Measurements from ENCODE around the gene RYR2.
"Not testable (repeated sequence)": the region's sequence is repeated elsewhere in the genome, so short reads cannot be mapped to it uniquely, and the experiment has no call there.

RYR2 gene

GRCh38 chr1:237578540-237578939, 536.6 kb downstream of the RYR2 start:
- no peaks in the 10 kb centered on the region for H3K36me3 ChIP-seq
- H3K27me3 ChIP-seq: no peaks in the 10 kb centered on the region
- no peaks in the 10 kb centered on the region for H3K9me3 ChIP-seq
- no peak for DNase-seq
- no peak overlapping the region for H3K4me3 ChIP-seq (ENCODE audit: low read depth, low read length)
- no peaks in the 10 kb centered on the region for H3K4me1 ChIP-seq
- TF ChIP-seq, protein P1, sequence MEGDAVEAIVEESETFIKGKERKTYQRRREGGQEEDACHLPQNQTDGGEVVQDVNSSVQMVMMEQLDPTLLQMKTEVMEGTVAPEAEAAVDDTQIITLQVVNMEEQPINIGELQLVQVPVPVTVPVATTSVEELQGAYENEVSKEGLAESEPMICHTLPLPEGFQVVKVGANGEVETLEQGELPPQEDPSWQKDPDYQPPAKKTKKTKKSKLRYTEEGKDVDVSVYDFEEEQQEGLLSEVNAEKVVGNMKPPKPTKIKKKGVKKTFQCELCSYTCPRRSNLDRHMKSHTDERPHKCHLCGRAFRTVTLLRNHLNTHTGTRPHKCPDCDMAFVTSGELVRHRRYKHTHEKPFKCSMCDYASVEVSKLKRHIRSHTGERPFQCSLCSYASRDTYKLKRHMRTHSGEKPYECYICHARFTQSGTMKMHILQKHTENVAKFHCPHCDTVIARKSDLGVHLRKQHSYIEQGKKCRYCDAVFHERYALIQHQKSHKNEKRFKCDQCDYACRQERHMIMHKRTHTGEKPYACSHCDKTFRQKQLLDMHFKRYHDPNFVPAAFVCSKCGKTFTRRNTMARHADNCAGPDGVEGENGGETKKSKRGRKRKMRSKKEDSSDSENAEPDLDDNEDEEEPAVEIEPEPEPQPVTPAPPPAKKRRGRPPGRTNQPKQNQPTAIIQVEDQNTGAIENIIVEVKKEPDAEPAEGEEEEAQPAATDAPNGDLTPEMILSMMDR (IDR thresholded peaks at IDR 0.05; ENCODE audit: low read depth, low read length): no peak

GRCh38 chr1:237580726-237581125, 538.7 kb downstream of the RYR2 start:
- Histone ChIP-seq H3K4me3 (ENCODE audit: low read depth, low read length) (no peak overlapping the region), H3K4me1 (no peaks in the 10 kb centered on the region), H3K36me3 (no peaks in the 10 kb centered on the region), H3K27me3 (no peaks in the 10 kb centered on the region), H3K9me3 (no peaks in the 10 kb centered on the region)
- TF ChIP-seq, protein P1 (IDR thresholded peaks at IDR 0.05; ENCODE audit: low read depth, low read length): no peak
- no peak for DNase-seq

- H3K36me3 ChIP-seq: no peaks in the 10 kb centered on the region
- H3K4me3 ChIP-seq (ENCODE audit: low read depth, low read length): no peak overlapping the region
- DNase-seq: no peak
- no peaks in the 10 kb centered on the region for H3K27me3 ChIP-seq
- TF ChIP-seq, protein P1 (IDR thresholded peaks at IDR 0.05; ENCODE audit: low read depth, low read length): no peak
- no peaks in the 10 kb centered on the region for H3K4me1 ChIP-seq
- no peaks in the 10 kb centered on the region for H3K9me3 ChIP-seq
Observed at GRCh38 chr1:237583270-237583669, 541.3 kb downstream of the RYR2 start.

GRCh38 chr1:237583756-237584155, 541.8 kb downstream of the RYR2 start:
- Histone ChIP-seq H3K4me3 (ENCODE audit: low read depth, low read length) (no peak overlapping the region), H3K4me1 (no peaks in the 10 kb centered on the region), H3K9me3 (no peaks in the 10 kb centered on the region), H3K36me3 (no peaks in the 10 kb centered on the region), H3K27me3 (no peaks in the 10 kb centered on the region)
- TF ChIP-seq, protein P1 (IDR thresholded peaks at IDR 0.05; ENCODE audit: low read depth, low read length): no peak
- DNase-seq: no peak

DNA sequence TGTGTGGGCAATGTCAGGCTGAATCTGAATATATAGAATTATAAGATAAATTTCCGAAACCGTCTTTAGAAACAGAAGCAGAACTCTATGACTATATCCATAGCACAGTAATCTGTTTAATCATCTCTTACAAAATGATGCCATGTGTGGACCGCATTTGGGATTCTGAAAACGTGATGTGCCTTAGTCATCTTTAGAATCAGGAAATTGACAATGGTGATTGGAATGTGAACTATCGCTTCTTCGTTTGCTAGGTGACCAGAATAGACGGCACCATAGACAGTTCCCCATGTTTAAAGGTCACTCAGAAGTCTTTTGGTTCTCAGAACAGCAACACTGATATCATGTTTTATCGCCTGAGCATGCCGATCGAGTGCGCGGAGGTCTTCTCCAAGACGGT, 548.4 kb downstream of the RYR2 start:
- Histone ChIP-seq H3K9me3 (no peaks in the 10 kb centered on the region; the same call in 1 of the 2 replicates), H3K4me1 (no peaks in the 10 kb centered on the region), H3K27me3 (no peaks in the 10 kb centered on the region), H3K4me3 (ENCODE audit: low read depth, low read length) (no peak overlapping the region), H3K36me3 (no peaks in the 10 kb centered on the region)
- no peak for DNase-seq
- TF ChIP-seq, protein P1 (IDR thresholded peaks at IDR 0.05; ENCODE audit: low read depth, low read length): no peak

DNA sequence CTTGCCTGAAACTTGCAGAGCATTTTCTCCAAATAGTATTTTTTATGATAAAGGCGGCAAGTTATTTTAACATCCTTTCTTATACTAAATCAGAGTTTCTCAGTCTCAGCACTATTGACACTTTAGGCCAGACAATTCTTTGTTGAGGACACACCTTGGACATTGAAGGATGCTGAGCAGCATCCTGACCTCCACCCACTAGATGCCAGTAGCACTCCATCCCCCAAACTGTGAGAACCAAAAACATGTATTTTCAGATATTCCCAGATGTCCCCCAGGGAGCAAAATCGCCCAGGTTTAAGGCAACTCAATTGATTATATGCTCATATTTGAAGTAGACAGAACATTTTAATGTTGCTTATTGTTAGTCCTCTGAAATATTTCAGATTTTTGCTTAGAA, 549.4 kb downstream of the RYR2 start:
- no peak overlapping the region for H3K4me3 ChIP-seq (ENCODE audit: low read depth, low read length)
- DNase-seq: no peak
- H3K9me3 ChIP-seq: no peaks in the 10 kb centered on the region; the same call in 1 of the 2 replicates
- H3K27me3 ChIP-seq: no peaks in the 10 kb centered on the region
- no peaks in the 10 kb centered on the region for H3K4me1 ChIP-seq
- no peaks in the 10 kb centered on the region for H3K36me3 ChIP-seq
- TF ChIP-seq, protein P1 (IDR thresholded peaks at IDR 0.05; ENCODE audit: low read depth, low read length): peak; percentile 17; the same call in 1 of the 2 replicates

DNA sequence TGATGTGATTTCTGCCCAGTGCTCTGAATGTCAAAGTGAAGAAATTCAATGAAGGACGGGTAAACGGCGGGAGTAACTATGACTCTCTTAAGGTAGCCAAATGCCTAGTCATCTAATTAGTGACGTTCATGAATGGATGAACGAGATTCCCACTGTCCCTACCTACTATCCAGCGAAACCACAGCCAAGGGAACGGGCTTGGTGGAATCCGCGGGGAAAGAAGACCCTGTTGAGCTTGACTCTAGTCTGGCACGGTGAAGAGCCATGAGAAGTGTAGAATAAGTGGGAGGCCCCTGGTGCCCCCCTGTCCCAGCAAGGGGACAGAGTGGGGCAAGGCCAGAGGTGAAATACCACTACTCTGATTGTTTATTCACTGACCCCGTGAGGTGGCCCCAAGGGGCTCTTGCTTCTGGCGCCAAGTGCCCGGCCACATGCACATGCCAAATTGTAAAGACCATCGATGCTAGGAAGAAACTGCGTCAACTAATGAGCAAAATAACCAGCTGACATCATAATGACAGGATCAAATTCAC, 561.1 kb downstream of the RYR2 start:
- H3K27me3 ChIP-seq; H3K4me3 ChIP-seq (ENCODE audit: low read depth, low read length); H3K9me3 ChIP-seq; H3K4me1 ChIP-seq; DNase-seq; H3K36me3 ChIP-seq: not testable (repeated sequence)

Data from BE2C (cell line).